ENCODE data around the gene WDFY3. TPM values are rescaled to one million over a fixed set of nuclear protein-coding genes. Genes with fewer than 3 reads are reported as not detected.

Gene WDFY3
- polyA plus RNA-seq, 1 donor (not counting 4 experiments of a cell fraction or from before 2014, with no cell fraction given) = 28.5 TPM

DNA sequence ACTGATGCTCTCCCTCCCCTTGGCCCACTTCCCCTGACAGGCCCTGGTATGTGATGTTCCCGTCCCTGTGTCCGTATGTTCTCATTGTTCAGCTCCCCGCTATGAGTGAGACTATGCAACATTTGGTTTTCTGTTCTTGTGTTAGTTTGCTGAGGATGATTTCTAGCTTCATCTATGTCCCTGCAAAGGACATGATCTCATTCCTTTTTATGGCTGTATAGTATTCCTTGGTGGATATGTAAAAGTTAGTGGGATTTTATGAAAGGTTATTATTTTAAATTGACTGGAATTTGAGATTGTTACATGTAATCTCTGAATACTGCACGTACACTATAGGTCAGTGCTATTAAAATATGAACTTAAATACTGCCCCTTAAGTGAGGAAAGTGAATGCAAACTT lies 184.0 kb downstream of the WDFY3 start:
- H3K4me1 ChIP-seq (ENCODE audit: control insufficient read depth, extremely low read depth, insufficient read depth, low read length) = no peaks in the 10 kb centered on the region
- no peak overlapping the region for H3K9ac ChIP-seq (ENCODE audit: control insufficient read depth, extremely low read depth, insufficient read depth, low read length)
- H2AFZ ChIP-seq (ENCODE audit: control insufficient read depth, low read length) = no peak overlapping the region
- H3K79me2 ChIP-seq (ENCODE audit: control insufficient read depth, insufficient read depth, low read length) = no peaks in the 10 kb centered on the region
- no peak overlapping the region for H3K4me3 ChIP-seq (ENCODE audit: control insufficient read depth in 2 of 3, extremely low read depth in 1 of 3, insufficient read depth in 2 of 3, low read depth in 1 of 3, low read length in 3 of 3)
- TF ChIP-seq CTCF (optimal IDR thresholded peaks at IDR 0.05 in 1 of 3, IDR thresholded peaks at IDR 0.05 in 1 of 3, conservative IDR thresholded peaks at IDR 0.05 in 1 of 3; ENCODE audit: extremely low read depth in 1 of 3, insufficient read depth in 2 of 3, low read length in 3 of 3) (no peak), EZH2 (IDR thresholded peaks at IDR 0.05; ENCODE audit: low read length) (no peak)
- no peak for DNase-seq (ENCODE audit: low read depth, low spot score)
- dilution Hi-C loops (cut with MboI; ENCODE audit: extremely low pct_ligation_motif_present, low sequenced_read_pairs) = no loop called here
- H3K9me1 ChIP-seq (ENCODE audit: control insufficient read depth, extremely low read depth, insufficient read depth, low read length) = no peaks in the 10 kb centered on the region
- H3K27ac ChIP-seq (ENCODE audit: control insufficient read depth, insufficient read depth, low read length) = no peak overlapping the region
- no peak overlapping the region for H3K4me2 ChIP-seq (ENCODE audit: control insufficient read depth, extremely low read depth, insufficient read depth, low read depth, low read length)
- no peaks in the 10 kb centered on the region for H3K27me3 ChIP-seq (ENCODE audit: control insufficient read depth, extremely low read depth, insufficient read depth, low read length)
- no peak for FAIRE-seq
- H4K20me1 ChIP-seq (ENCODE audit: control insufficient read depth, extremely low read depth, insufficient read depth, low read length) = no peaks in the 10 kb centered on the region
- peaks cover 9 to 21% of the 10 kb centered on the region in 2 experiments for H3K36me3 ChIP-seq (ENCODE audit: control insufficient read depth in 2 of 2, extremely low read depth in 1 of 2, insufficient read depth in 2 of 2, low read length in 2 of 2)
- H3K9me3 ChIP-seq (ENCODE audit: control insufficient read depth, low read depth, low read length) = no peaks in the 10 kb centered on the region

DNA sequence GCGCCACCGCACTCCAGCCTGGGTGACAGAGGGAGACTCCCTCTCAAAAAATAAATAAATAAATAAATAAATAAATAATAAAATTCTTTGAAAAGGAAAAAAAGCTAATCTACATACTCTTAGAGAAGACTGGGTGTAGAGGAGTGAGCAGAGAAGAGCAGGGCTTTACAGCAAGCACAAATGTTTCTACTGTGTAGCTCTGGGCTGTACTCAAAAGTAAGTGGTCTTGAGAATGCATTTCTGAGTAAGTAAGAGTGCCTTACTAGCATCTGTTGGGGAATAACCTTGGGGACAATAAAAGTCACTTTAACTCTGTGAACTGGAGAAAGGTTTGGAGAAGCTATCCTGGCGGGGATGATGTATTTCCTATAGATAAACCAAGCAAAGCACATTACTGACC lies 185.8 kb downstream of the WDFY3 start:
- H3K4me1 ChIP-seq (ENCODE audit: control insufficient read depth, extremely low read depth, insufficient read depth, low read length) = no peaks in the 10 kb centered on the region
- H3K9ac ChIP-seq (ENCODE audit: control insufficient read depth, extremely low read depth, insufficient read depth, low read length) = no peak overlapping the region
- no peaks in the 10 kb centered on the region for H4K20me1 ChIP-seq (ENCODE audit: control insufficient read depth, extremely low read depth, insufficient read depth, low read length)
- FAIRE-seq = no peak
- TF ChIP-seq CTCF (optimal IDR thresholded peaks at IDR 0.05 in 1 of 3, IDR thresholded peaks at IDR 0.05 in 1 of 3, conservative IDR thresholded peaks at IDR 0.05 in 1 of 3; ENCODE audit: extremely low read depth in 1 of 3, insufficient read depth in 2 of 3, low read length in 3 of 3) = no peak
- TF ChIP-seq EZH2 (IDR thresholded peaks at IDR 0.05; ENCODE audit: low read length) = no peak
- H3K4me2 ChIP-seq (ENCODE audit: control insufficient read depth, extremely low read depth, insufficient read depth, low read depth, low read length) = no peak overlapping the region
- H3K4me3 ChIP-seq (ENCODE audit: control insufficient read depth in 2 of 3, extremely low read depth in 1 of 3, insufficient read depth in 2 of 3, low read depth in 1 of 3, low read length in 3 of 3) = no peak overlapping the region
- no peak for DNase-seq (ENCODE audit: low read depth, low spot score)
- H2AFZ ChIP-seq (ENCODE audit: control insufficient read depth, low read length) = no peak overlapping the region
- no peaks in the 10 kb centered on the region for H3K9me3 ChIP-seq (ENCODE audit: control insufficient read depth, low read depth, low read length)
- H3K27me3 ChIP-seq (ENCODE audit: control insufficient read depth, extremely low read depth, insufficient read depth, low read length) = no peaks in the 10 kb centered on the region
- peaks cover 7 to 19% of the 10 kb centered on the region in 2 experiments for H3K36me3 ChIP-seq (ENCODE audit: control insufficient read depth in 2 of 2, extremely low read depth in 1 of 2, insufficient read depth in 2 of 2, low read length in 2 of 2)
- H3K79me2 ChIP-seq (ENCODE audit: control insufficient read depth, insufficient read depth, low read length) = no peaks in the 10 kb centered on the region
- H3K9me1 ChIP-seq (ENCODE audit: control insufficient read depth, extremely low read depth, insufficient read depth, low read length) = no peaks in the 10 kb centered on the region
- H3K27ac ChIP-seq (ENCODE audit: control insufficient read depth, insufficient read depth, low read length) = no peak overlapping the region
- dilution Hi-C loops (cut with MboI; ENCODE audit: extremely low pct_ligation_motif_present, low sequenced_read_pairs) = no loop called here
